Spleen (tissue), 13 donors: ENCODE data around the gene HEG1. TPM values are rescaled to one million over a fixed set of nuclear protein-coding genes. Genes with fewer than 3 reads are reported as not detected.
A peak's percentile ranks its signal among the peaks of the same experiment; 100 is the strongest.

Experiments used
- DNase-seq: peaks from one replicate; pipeline ENCODE4 v3.0.0-alpha.2; 2020
- H3K27ac ChIP-seq, 8 donors: fragments of 200-600 bp; sonication (generic) in 7 of 8; 1 replicate in 4 of 8; 2 replicates in 4 of 8; pipeline versions ENCODE4 v1.5.0 to v1.8.0; 2016 to 2021; ENCODE audit warnings: inconsistent platforms in 4 of 8, mild to moderate bottlenecking in 4 of 8, moderate library complexity in 1 of 8
- H3K27me3 ChIP-seq, 7 donors: fragments of 200-600 bp; sonication (generic) in 6 of 7; replicated peaks in 1 of 7; 1 replicate in 4 of 7; 2 replicates in 3 of 7; pipeline versions ENCODE4 v1.5.0 to v1.8.0; 2016 to 2021; ENCODE audit warnings: inconsistent platforms in 3 of 7, mild to moderate bottlenecking in 1 of 7
- H3K36me3 ChIP-seq, 6 donors: fragments of 200-600 bp; sonication (generic) in 5 of 6; 1 replicate in 4 of 6; 2 replicates in 2 of 6; pipeline versions ENCODE4 v1.5.0 to v1.8.0; 2016 to 2021; ENCODE audit warnings: inconsistent platforms in 2 of 6
- H3K4me1 ChIP-seq, 6 donors: fragments of 200-600 bp; sonication (generic) in 5 of 6; 1 replicate in 3 of 6; 2 replicates in 3 of 6; pipeline versions ENCODE4 v1.5.0 to v1.8.0; 2016 to 2021; ENCODE audit warnings: inconsistent platforms in 3 of 6
- H3K4me3 ChIP-seq, 8 donors: fragments of 200-600 bp; sonication (generic) in 7 of 8; 1 replicate in 4 of 8; 2 replicates in 4 of 8; pipeline versions ENCODE4 v1.5.0 to v1.8.0; 2016 to 2021; ENCODE audit warnings: inconsistent platforms in 4 of 8, mild to moderate bottlenecking in 4 of 8, moderate library complexity in 2 of 8
- H3K9me3 ChIP-seq, 8 donors: fragments of 200-600 bp; sonication (generic) in 7 of 8; 1 replicate in 4 of 8; 2 replicates in 4 of 8; pipeline versions ENCODE4 v1.5.0 to v1.8.0; 2016 to 2021; ENCODE audit warnings: inconsistent platforms in 4 of 8
- POLR2A ChIP-seq, 3 donors: fragments of 450-650 bp; IDR thresholded peaks; one replicate each; pipeline ENCODE4 v1.5.1; 2017; ENCODE audit warnings: antibody characterized with exemption in 3 of 3, mild to moderate bottlenecking in 1 of 3
- POLR2AphosphoS5 ChIP-seq, 3 donors: sonication (generic); formaldehyde crosslinking; IDR thresholded peaks; one replicate each; pipeline ENCODE4 v1.5.1; 2017; ENCODE audit warnings: antibody characterized with exemption in 3 of 3
- WGBS, 5 donors: extraction: QIAGEN DNeasy Blood & Tissue Kit in 3 of 5; methylation state at CpG; one replicate each; pipeline versions ENCODE4 v1.1.5 to v1.1.7; 2013 to 2018; 5-methylcytosine and 5-hydroxymethylcytosine counted together
- intact Hi-C: fragments of 100-400 bp; cut with DNase I; formaldehyde crosslinking; loops from one replicate; pipeline ENCODE4 v1.15.0; 2023; ENCODE audit warnings: low total_unique reads
- long read RNA-seq, 2 donors: transcript quantifications; one replicate each; lab custom pipeline, GENCODE V29; 2026
- polyA plus RNA-seq, 3 donors: library from polyadenylated mRNA; stranded (reverse); fragments of 200-250 nt; gene quantifications; one replicate each; pipeline ENCODE4 v1.2.1, GENCODE V29; 2013
- total RNA-seq, 7 donors: library from RNA; depleted of rRNA in 3 of 7; stranded (reverse); fragments of >200 nt in 3 of 7; fragmentation: NEBNext Ultra II Directional in 4 of 7; extraction: Animal tissue kit (Norgen Biotek cat#: 25700) in 4 of 7; gene quantifications; one replicate each; pipeline versions ENCODE4 v1.1.0 to v1.2.1, GENCODE V29; 2016 to 2021
- TF ChIP-seq, protein P1 (sequence below), 11 experiments: fragments of 200-600 bp in 7 of 11; fragments of 450-650 bp in 4 of 11; sonication (generic) in 4 of 11; IDR thresholded peaks in 8 of 11; conservative IDR thresholded peaks in 3 of 11; 1 replicate in 7 of 11; 2 replicates in 4 of 11; pipeline versions ENCODE4 v1.4.0 to v1.8.0; 2016 to 2021; ENCODE audit warnings: antibody characterized with exemption in 11 of 11, inconsistent platforms in 4 of 11, mild to moderate bottlenecking in 1 of 11
- donor health status: healthy with polysubstance abuse.
- donor health status: DM: no; HTN: no; CAD: no; lungs with moderate emphysema.
- donor health status: DM: no; HTN: no; CAD: no.
- donor health status: Bipolar disorder and iron deficiency.
- donor health status: healthy.
- donor health status: DM: no; HTN: no; CAD: no.
- donor health status: DM: yes; HTN: yes; CAD: no.

Gene HEG1, protein sequence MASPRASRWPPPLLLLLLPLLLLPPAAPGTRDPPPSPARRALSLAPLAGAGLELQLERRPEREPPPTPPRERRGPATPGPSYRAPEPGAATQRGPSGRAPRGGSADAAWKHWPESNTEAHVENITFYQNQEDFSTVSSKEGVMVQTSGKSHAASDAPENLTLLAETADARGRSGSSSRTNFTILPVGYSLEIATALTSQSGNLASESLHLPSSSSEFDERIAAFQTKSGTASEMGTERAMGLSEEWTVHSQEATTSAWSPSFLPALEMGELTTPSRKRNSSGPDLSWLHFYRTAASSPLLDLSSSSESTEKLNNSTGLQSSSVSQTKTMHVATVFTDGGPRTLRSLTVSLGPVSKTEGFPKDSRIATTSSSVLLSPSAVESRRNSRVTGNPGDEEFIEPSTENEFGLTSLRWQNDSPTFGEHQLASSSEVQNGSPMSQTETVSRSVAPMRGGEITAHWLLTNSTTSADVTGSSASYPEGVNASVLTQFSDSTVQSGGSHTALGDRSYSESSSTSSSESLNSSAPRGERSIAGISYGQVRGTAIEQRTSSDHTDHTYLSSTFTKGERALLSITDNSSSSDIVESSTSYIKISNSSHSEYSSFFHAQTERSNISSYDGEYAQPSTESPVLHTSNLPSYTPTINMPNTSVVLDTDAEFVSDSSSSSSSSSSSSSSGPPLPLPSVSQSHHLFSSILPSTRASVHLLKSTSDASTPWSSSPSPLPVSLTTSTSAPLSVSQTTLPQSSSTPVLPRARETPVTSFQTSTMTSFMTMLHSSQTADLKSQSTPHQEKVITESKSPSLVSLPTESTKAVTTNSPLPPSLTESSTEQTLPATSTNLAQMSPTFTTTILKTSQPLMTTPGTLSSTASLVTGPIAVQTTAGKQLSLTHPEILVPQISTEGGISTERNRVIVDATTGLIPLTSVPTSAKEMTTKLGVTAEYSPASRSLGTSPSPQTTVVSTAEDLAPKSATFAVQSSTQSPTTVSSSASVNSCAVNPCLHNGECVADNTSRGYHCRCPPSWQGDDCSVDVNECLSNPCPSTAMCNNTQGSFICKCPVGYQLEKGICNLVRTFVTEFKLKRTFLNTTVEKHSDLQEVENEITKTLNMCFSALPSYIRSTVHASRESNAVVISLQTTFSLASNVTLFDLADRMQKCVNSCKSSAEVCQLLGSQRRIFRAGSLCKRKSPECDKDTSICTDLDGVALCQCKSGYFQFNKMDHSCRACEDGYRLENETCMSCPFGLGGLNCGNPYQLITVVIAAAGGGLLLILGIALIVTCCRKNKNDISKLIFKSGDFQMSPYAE (N-terminal part only)
- total RNA-seq (10 to 100 TPM; 52.1 to 87.9 (median 74.4) TPM), polyA plus RNA-seq (1 to 10 TPM; 3.1 to 6.3 (median 3.4) TPM)
- long read RNA-seq, donor 1, full-length matches to known transcripts, result 2 of 2 reads
- long read RNA-seq, donor 1, partial matches to known transcripts, result 0 of 2 reads
- long read RNA-seq, donor 1, other reads (novel, unspliced or antisense), result 0 of 2 reads
- long read RNA-seq, donor 2, partial matches to known transcripts, result 0 of 1 reads
- long read RNA-seq, donor 2, other reads (novel, unspliced or antisense), result 0 of 1 reads

DNA sequence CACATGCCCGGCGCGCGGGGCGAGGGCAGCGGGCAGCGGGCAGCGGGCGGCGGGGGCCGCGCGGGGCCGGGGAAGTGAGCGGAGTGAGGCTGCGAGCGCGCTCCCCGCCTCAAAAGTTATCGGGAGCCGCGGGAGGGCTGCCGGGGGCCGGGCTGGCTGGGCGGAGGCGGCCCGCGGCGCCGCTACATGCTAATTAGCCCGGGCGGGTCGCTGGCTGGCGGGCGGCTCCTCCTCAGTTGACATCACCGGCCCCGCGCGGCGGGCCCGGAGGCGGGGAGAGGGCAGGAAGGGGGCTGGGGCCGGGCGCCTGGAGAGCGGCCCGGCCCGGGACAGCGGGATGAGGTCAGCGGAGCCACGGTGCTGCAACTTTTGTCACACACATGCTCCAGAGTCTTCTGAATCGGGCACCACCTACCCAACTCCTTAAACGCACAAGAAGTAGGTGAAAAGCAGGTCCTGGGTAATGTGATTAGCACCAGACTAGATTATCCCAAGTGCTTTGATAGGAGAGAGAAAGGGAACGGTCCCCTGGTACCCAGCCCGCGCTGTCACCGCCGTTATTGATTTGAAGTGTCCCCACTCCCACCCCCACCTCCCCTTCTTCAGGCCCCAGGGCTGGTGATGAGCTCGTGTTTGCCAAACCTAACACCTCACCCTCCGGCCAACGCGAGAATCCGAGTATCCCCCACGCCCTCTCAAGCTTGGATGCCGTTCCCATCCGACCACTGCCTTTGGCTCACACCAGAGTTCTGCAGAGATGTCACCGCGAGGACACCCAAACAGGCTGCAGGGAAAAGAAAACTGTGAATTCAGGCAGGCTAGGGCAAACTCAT, at the start of gene HEG1:
Gene HEG1 (minus strand): TSS at position 85 of the 833 bp plus-strand sequence. CDS start 107 bp downstream, outside the sequence.
- H3K36me3 ChIP-seq, result no peaks in the 10 kb centered on the region
- peaks cover 32 to 47% (median 44%) of the 10 kb centered on the region in 6 donors for H3K4me1 ChIP-seq
- no peaks in the 10 kb centered on the region for H3K9me3 ChIP-seq
- intact Hi-C loops, result loop anchor here (10.0 kb wide), 2 partner anchors 59 to 89 kb away; no protein-coding TSS in a partner anchor
- DNase-seq, result peak; percentile 96
- H3K4me3 ChIP-seq, result peak within 1 kb of the TSS; percentile 71 to 90 (median 76)
- peaks cover 0 to 4% (median 0%) of the 10 kb centered on the region in 7 donors for H3K27me3 ChIP-seq
- TF ChIP-seq POLR2AphosphoS5 (IDR thresholded peaks at IDR 0.05), result peak; percentile 57 to 82 (median 81)
- TF ChIP-seq, protein P1, sequence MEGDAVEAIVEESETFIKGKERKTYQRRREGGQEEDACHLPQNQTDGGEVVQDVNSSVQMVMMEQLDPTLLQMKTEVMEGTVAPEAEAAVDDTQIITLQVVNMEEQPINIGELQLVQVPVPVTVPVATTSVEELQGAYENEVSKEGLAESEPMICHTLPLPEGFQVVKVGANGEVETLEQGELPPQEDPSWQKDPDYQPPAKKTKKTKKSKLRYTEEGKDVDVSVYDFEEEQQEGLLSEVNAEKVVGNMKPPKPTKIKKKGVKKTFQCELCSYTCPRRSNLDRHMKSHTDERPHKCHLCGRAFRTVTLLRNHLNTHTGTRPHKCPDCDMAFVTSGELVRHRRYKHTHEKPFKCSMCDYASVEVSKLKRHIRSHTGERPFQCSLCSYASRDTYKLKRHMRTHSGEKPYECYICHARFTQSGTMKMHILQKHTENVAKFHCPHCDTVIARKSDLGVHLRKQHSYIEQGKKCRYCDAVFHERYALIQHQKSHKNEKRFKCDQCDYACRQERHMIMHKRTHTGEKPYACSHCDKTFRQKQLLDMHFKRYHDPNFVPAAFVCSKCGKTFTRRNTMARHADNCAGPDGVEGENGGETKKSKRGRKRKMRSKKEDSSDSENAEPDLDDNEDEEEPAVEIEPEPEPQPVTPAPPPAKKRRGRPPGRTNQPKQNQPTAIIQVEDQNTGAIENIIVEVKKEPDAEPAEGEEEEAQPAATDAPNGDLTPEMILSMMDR (IDR thresholded peaks at IDR 0.05 in 8 of 11, conservative IDR thresholded peaks at IDR 0.05 in 3 of 11), result no peak
- TF ChIP-seq POLR2A (IDR thresholded peaks at IDR 0.05), result peak in 2 of 3 donors; percentile 22 to 35
- 5 to 14% (median 5%) methylated on average over 30 to 67 of the region's 67 CpGs for WGBS, 5 donors
- peak within 1 kb of the TSS; percentile 64 to 94 (median 90) for H3K27ac ChIP-seq

DNA sequence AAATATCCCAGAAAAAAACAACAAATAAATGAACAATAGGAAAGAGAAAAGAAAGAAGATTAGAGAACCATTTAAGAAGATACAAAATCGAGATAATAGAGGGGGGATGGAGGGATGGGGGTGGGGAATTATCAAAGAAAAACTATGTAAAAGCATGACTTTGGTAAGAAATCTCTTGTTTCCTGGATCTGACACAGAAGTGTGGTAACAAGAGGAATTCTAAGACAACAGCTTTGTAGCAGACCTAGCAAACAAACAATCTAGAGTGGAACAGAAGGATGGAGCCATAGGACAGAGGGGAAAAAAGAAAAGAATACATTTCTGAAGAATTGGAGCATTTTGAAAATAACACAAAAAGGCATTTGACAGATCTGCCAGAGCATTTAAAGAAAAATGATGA, 49.3 kb upstream of the HEG1 start:
- TF ChIP-seq, protein P1 (IDR thresholded peaks at IDR 0.05 in 8 of 11, conservative IDR thresholded peaks at IDR 0.05 in 3 of 11), result no peak
- TF ChIP-seq POLR2AphosphoS5 (IDR thresholded peaks at IDR 0.05) (no peak), POLR2A (IDR thresholded peaks at IDR 0.05) (no peak)
- Histone ChIP-seq H3K36me3 (no peaks in the 10 kb centered on the region), H3K27ac (no peak overlapping the region), H3K27me3 (no peaks in the 10 kb centered on the region), H3K9me3 (peaks cover 0 to 7% (median under 1%) of the 10 kb centered on the region in 8 donors), H3K4me3 (no peak overlapping the region), H3K4me1 (peaks cover 0 to 9% (median 0%) of the 10 kb centered on the region in 6 donors)
- intact Hi-C loops, result no loop called here
- no peak for DNase-seq
- WGBS, 5 donors, result 63 to 82% (median 80%) methylated on average over 1 of the region's 1 CpG

DNA sequence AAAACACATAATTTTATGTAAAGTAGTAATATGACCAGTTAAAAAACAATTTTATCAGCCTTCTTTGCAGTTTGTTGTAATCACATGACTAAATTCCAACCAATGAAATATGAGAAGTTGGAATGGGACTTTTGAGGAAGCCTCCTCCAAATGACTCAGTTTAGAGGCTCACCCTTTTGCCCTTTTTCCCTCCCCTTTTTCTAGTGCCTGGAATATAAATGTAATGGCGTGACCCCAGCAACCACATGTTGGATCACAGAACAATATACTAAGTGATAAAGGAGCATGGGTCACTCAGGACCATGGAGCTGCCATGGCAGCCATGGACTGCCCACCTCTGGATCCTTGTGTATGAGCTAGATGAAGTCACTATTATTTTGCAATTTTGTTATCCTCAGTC, 48.8 kb upstream of the HEG1 start:
- no peak overlapping the region for H3K4me3 ChIP-seq
- no peaks in the 10 kb centered on the region for H3K27me3 ChIP-seq
- H3K4me1 ChIP-seq, result peaks cover 0 to 9% (median 0%) of the 10 kb centered on the region in 6 donors
- TF ChIP-seq, protein P1 (IDR thresholded peaks at IDR 0.05 in 8 of 11, conservative IDR thresholded peaks at IDR 0.05 in 3 of 11), result no peak
- TF ChIP-seq POLR2A (IDR thresholded peaks at IDR 0.05) (no peak), POLR2AphosphoS5 (IDR thresholded peaks at IDR 0.05) (no peak)
- peaks cover 0 to 12% (median 5%) of the 10 kb centered on the region in 8 donors for H3K9me3 ChIP-seq
- DNase-seq, result no peak
- intact Hi-C loops, result no loop called here
- 89 to 96% (median 93%) methylated on average over 1 of the region's 1 CpG for WGBS, 5 donors
- no peaks in the 10 kb centered on the region for H3K36me3 ChIP-seq
- no peak overlapping the region for H3K27ac ChIP-seq
